CD14-positive monocyte (primary cell): Measurements from ENCODE around the gene THNSL1. TPM values are rescaled to one million over a fixed set of nuclear protein-coding genes. Genes with fewer than 3 reads are reported as not detected.

Experiments used
- DNase-seq, 3 donors: peaks; one replicate each; pipeline ENCODE4 v3.0.0-alpha.2; 2011 to 2022
- H2AFZ ChIP-seq: 2 replicates; pipeline ENCODE4 v1.6.0; 2012; ENCODE audit warnings: mild to moderate bottlenecking, low read depth, low read length, inconsistent platforms; ENCODE audit not compliant: insufficient read depth, poor library complexity, severe bottlenecking
- H3K27ac ChIP-seq, 2 donors: 1 replicate in 1 of 2; 2 replicates in 1 of 2; pipeline ENCODE4 v1.5.1; 2012 to 2013; ENCODE audit warnings: low read length in 2 of 2, control low read depth in 1 of 2, inconsistent platforms in 1 of 2, low read depth in 1 of 2, mild to moderate bottlenecking in 1 of 2
- H3K27me3 ChIP-seq, 2 donors: one replicate each; pipeline versions ENCODE4 v1.6.0 to v1.6.1; 2011 to 2013; ENCODE audit warnings: low read length in 2 of 2; ENCODE audit not compliant: control insufficient read depth in 2 of 2, insufficient read depth in 2 of 2
- H3K36me3 ChIP-seq, 2 donors: replicated peaks in 1 of 2; 1 replicate in 1 of 2; 2 replicates in 1 of 2; pipeline versions ENCODE4 v1.5.1 to v1.6.1; 2012 to 2013; ENCODE audit warnings: low read length in 2 of 2, control low read depth in 1 of 2, inconsistent platforms in 1 of 2, mild to moderate bottlenecking in 1 of 2; ENCODE audit not compliant: insufficient read depth in 2 of 2, control insufficient read depth in 1 of 2
- H3K4me1 ChIP-seq, 2 donors: 1 replicate in 1 of 2; 2 replicates in 1 of 2; pipeline versions ENCODE4 v1.5.1 to v1.6.1; 2012 to 2013; ENCODE audit warnings: low read length in 2 of 2, control low read depth in 1 of 2, inconsistent platforms in 1 of 2, mild to moderate bottlenecking in 1 of 2, moderate library complexity in 1 of 2; ENCODE audit not compliant: insufficient read depth in 2 of 2, control insufficient read depth in 1 of 2
- H3K4me2 ChIP-seq: replicated peaks from 2 replicates; pipeline ENCODE3; 2012; ENCODE audit warnings: low read length, moderate library complexity, mild to moderate bottlenecking; ENCODE audit not compliant: poor library complexity, severe bottlenecking; ENCODE audit errors: extremely low read depth
- H3K4me3 ChIP-seq, 3 experiments: fragments of 200-600 bp in 1 of 3; sonication (generic) in 1 of 3; replicated peaks in 1 of 3; 1 replicate in 2 of 3; 2 replicates in 1 of 3; pipeline ENCODE4 v1.5.1; 2011 to 2013; ENCODE audit warnings: low read length in 3 of 3, mild to moderate bottlenecking in 3 of 3, control low read depth in 2 of 3, low read depth in 2 of 3, inconsistent platforms in 1 of 3, moderate library complexity in 1 of 3
- H3K79me2 ChIP-seq: 2 replicates; pipeline ENCODE4 v1.6.0; 2012; ENCODE audit warnings: mild to moderate bottlenecking, control low read depth, inconsistent platforms, low read length, moderate library complexity; ENCODE audit not compliant: insufficient read depth
- H3K9ac ChIP-seq: 2 replicates; pipeline ENCODE4 v1.6.0; 2017; ENCODE audit warnings: low read length, mild to moderate bottlenecking; ENCODE audit not compliant: insufficient read depth, poor library complexity, severe bottlenecking
- H3K9me3 ChIP-seq, 2 donors: replicated peaks in 1 of 2; 1 replicate in 1 of 2; 2 replicates in 1 of 2; pipeline versions ENCODE4 v1.5.1 to v1.6.1; 2012 to 2013; ENCODE audit warnings: low read length in 2 of 2, control low read depth in 1 of 2; ENCODE audit not compliant: control insufficient read depth in 1 of 2, insufficient read depth in 1 of 2
- H4K20me1 ChIP-seq: 2 replicates; pipeline ENCODE4 v1.6.0; 2012; ENCODE audit warnings: mild to moderate bottlenecking, low read length, control low read depth, moderate library complexity; ENCODE audit not compliant: insufficient read depth
- H3K27ac Mint-ChIP-seq, 7 donors: one replicate each; pipeline ENCODE4 v1.8.0; 2020; ENCODE audit warnings: mild to moderate bottlenecking in 7 of 7, mixed read lengths in 7 of 7, moderate library complexity in 6 of 7, inconsistent platforms in 2 of 7
- H3K27me3 Mint-ChIP-seq, 3 donors: one replicate each; pipeline ENCODE4 v1.8.0; 2021 to 2022; ENCODE audit warnings: low read depth in 3 of 3, mild to moderate bottlenecking in 3 of 3, mixed read lengths in 3 of 3, moderate library complexity in 3 of 3, inconsistent platforms in 1 of 3
- H3K36me3 Mint-ChIP-seq, 2 donors: one replicate each; pipeline ENCODE4 v1.8.0; 2020; ENCODE audit warnings: mixed read lengths in 2 of 2, inconsistent platforms in 1 of 2, mild to moderate bottlenecking in 1 of 2
- H3K4me1 Mint-ChIP-seq: one replicate; pipeline ENCODE4 v1.8.0; 2020; ENCODE audit warnings: mild to moderate bottlenecking, mixed read lengths
- H3K4me3 Mint-ChIP-seq, 2 donors: one replicate each; pipeline ENCODE4 v1.8.0; 2020; ENCODE audit warnings: mild to moderate bottlenecking in 2 of 2, mixed read lengths in 2 of 2, moderate library complexity in 1 of 2
- H3K9me3 Mint-ChIP-seq, 7 donors: one replicate each; pipeline ENCODE4 v1.8.0; 2020 to 2022; ENCODE audit warnings: mixed read lengths in 7 of 7, mild to moderate bottlenecking in 6 of 7, moderate library complexity in 6 of 7, inconsistent platforms in 2 of 7
- CTCF ChIP-seq: fragments of 200-600 bp; IDR thresholded peaks from one replicate; pipeline ENCODE4 v1.8.0; 2022; ENCODE audit warnings: antibody characterized with exemption, mild to moderate bottlenecking
- WGBS: methylation state at CpG from one replicate; pipeline ENCODE4 v1.1.5; 2013; ENCODE audit warnings: missing lambda C conversion rate; ENCODE audit not compliant: insufficient coverage; 5-methylcytosine and 5-hydroxymethylcytosine counted together
- intact Hi-C, 2 donors: fragments of 100-400 bp; cut with micrococcal nuclease; formaldehyde crosslinking; loops; one replicate each; pipeline versions ENCODE4 v1.15.0 to v1.15.1; 2023
- polyA plus RNA-seq, 3 donors: library from polyadenylated mRNA; depleted of rRNA in 1 of 3; unstranded in 2 of 3; stranded (reverse) in 1 of 3; fragments of 300-500 nt in 2 of 3; fragments of >200 nt in 1 of 3; fragmentation: Illumina TruSeq in 2 of 3; gene quantifications; 1 replicate in 2 of 3; 2 replicates in 1 of 3; pipeline ENCODE4 v1.2.3, GENCODE V29; 2012 to 2021

THNSL1 gene
- polyA plus RNA-seq, 3 donors, result 0.03 to 0.13 TPM; not detected in 1

- Histone ChIP-seq H3K79me2 (no peaks in the 10 kb centered on the region), H3K4me2 (no peak overlapping the region), H4K20me1 (no peaks in the 10 kb centered on the region), H3K27me3 (no peaks in the 10 kb centered on the region), H3K9ac (no peak overlapping the region), H3K4me3 (no peak overlapping the region), H2AFZ (no peak overlapping the region), H3K27ac (no peak overlapping the region), H3K9me3 (no peaks in the 10 kb centered on the region), H3K36me3 (no peaks in the 10 kb centered on the region), H3K4me1 (no peaks in the 10 kb centered on the region)
- DNase-seq, result no peak
- peaks cover 0 to 2% (median 0%) of the 10 kb centered on the region in 7 donors for H3K9me3 Mint-ChIP-seq
- intact Hi-C loops, result no loop called here
- H3K36me3 Mint-ChIP-seq, result no peaks in the 10 kb centered on the region
- no peak overlapping the region for H3K27ac Mint-ChIP-seq
- no peaks in the 10 kb centered on the region for H3K4me1 Mint-ChIP-seq
- peaks cover 4 to 12% (median 6%) of the 10 kb centered on the region in 3 donors for H3K27me3 Mint-ChIP-seq
- no peak overlapping the region for H3K4me3 Mint-ChIP-seq
- TF ChIP-seq CTCF, result no peak
Observed at GRCh38 chr10:25039531-25039930, 23.1 kb downstream of the THNSL1 start.

GRCh38 chr10:25046641-25047040, 30.2 kb downstream of the THNSL1 start:
- peaks cover 0 to 6% (median 1%) of the 10 kb centered on the region in 3 donors for H3K27me3 Mint-ChIP-seq

More at GRCh38 chr10:25046641-25047040, 30.2 kb downstream of the THNSL1 start:
- no peaks in the 10 kb centered on the region for H3K9me3 ChIP-seq
- intact Hi-C loops, result no loop called here
- Mint-ChIP-seq H3K27ac (no peak overlapping the region), H3K36me3 (no peaks in the 10 kb centered on the region), H3K4me1 (no peaks in the 10 kb centered on the region), H3K9me3 (peaks cover 0 to 5% (median 2%) of the 10 kb centered on the region in 7 donors), H3K4me3 (no peak overlapping the region)
- no peaks in the 10 kb centered on the region for H3K36me3 ChIP-seq
- H3K4me3 ChIP-seq, result no peak overlapping the region
- peaks cover 0 to 3% of the 10 kb centered on the region in 2 donors for H3K27me3 ChIP-seq
- no peak overlapping the region for H3K4me2 ChIP-seq
- H3K9ac ChIP-seq, result no peak overlapping the region
- no peaks in the 10 kb centered on the region for H4K20me1 ChIP-seq
- no peak for TF ChIP-seq CTCF
- H3K79me2 ChIP-seq, result no peaks in the 10 kb centered on the region
- no peak overlapping the region for H2AFZ ChIP-seq
- no peak for DNase-seq
- no peaks in the 10 kb centered on the region for H3K4me1 ChIP-seq
- 88% methylated on average over 1 of the region's 1 CpG for WGBS
- H3K27ac ChIP-seq, result no peak overlapping the region
